Stimulated activated naive CD4-positive, alpha-beta T cell treated with Interleukin-2 at 50 U/mL for 16 hours (primary cell): ENCODE data around the gene AKAP6.

ENCODE experiments used
- DNase-seq: peaks from one replicate; lab custom pipeline; 2025; lab: John Stamatoyannopoulos, UW

The AKAP6 gene

GRCh38 chr14:32404784-32405573 lies 75.9 kb downstream of the AKAP6 start:
- no peak for DNase-seq

- DNase-seq = no peak
These were observed 76.8 kb downstream of the AKAP6 start for GRCh38 chr14:32405856-32406255.

- DNase-seq = no peak
These were observed 78.0 kb downstream of the AKAP6 start for GRCh38 chr14:32407130-32407529.

DNA sequence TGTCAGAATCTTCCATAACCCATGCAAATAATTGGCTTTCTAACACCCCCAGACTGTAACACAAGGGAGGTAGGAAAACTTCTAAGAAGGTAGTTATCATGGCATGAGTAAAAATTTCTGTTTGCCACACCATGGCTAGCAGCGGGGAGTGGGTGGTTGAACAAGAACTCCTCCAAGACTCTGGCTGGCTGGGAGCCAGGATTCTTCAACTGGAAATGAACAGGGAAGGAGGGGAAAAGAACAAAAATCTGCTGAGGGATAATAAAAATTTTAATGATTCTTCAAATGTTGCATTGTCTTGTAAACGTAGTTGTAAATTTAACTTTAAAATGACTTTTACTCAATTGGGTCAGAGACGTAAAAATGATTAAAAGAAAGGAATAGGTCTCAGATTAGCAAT lies 78.9 kb downstream of the AKAP6 start:
- DNase-seq = no peak

DNA sequence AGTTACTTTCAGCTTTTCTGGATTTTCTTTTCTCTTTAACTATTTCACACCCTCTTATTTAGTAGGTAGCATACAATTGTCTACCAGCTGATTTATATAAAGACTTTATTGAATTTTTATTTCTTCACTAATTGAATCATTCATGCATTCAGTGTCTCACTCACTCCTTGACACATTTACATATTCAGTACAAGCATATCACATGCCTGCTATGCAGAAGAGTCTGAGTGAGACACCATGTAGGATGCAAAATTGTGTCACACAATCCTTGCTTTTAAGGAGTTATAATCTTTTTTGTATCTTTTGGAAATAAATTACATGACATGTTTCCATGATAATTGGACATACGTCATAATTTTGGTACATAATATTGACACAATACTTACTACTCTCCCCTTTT lies 83.0 kb downstream of the AKAP6 start:
- DNase-seq = no peak

GRCh38 chr14:32412532-32412931 lies 83.4 kb downstream of the AKAP6 start:
- DNase-seq = no peak

DNA sequence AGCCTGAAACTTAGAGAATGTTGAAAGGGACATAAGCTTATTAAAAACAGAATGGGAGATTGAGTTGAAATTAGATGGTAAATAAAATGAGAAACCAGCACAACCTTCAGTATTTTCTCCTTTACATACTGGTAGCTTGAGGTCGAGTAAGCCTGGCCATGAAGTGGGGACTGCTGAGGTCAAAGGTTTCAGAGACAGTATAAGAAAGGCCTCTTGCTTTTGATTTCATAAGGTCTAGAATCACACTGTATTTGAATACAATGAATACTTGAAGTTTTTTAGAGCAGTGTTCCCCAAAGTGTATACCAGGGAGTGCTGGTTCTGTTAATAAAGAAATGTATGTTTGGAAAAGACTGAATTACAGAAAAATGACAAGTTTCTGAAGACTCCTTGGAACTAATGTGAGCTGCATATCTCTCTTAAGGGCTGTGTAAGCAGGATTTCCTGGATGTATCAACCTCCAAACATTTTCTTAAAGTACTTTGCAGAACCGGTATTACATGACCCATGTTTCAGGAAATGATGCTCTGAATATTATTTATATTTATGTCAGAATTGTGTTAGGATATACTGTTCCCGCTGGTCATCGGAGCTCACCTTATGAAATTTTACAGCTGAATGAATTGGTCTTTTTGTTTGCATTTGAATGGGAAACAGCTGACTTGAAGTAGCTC lies 85.0 kb downstream of the AKAP6 start:
- no peak for DNase-seq

GRCh38 chr14:32414808-32415255 lies 85.7 kb downstream of the AKAP6 start:
- no peak for DNase-seq

- DNase-seq = no peak
These were observed 89.0 kb downstream of the AKAP6 start for GRCh38 chr14:32417956-32418552.

DNA sequence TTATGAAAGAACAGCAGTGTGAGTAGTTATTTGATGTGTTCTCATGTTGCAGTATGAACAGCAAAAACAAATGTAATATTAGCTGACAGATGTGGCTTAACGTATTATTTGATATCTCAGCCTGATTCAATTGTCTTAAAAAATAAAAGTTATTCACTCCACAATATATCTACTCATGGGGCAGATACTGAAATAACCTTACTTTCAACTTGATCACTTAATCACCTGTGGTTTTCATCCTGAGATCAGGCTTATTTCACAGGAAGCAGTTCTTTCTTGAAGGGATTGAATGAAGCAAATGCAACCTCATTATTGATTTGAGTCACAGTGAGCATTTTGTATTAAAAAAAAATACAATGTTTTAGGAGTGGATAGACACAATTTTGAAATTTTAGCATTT lies 90.3 kb downstream of the AKAP6 start:
- DNase-seq = no peak

DNA sequence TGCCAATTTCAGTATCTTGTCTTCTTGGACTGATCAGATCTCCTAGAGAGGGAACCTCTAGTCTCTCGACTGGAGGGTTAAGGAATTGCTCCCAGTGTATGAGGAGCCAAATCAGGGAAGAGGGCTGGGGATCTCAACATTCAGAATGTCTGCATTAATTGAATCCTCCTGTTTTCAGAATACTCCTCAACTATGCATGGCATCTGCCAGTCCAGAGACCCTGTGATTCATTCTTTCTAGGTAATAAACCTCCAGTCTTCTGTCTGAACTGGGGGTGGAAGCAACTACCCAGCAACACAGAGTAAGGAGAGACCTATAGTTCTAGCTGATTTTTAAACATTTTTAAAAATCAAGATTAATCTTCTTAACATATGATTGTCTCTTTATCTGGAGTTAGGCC lies 92.7 kb downstream of the AKAP6 start:
- no peak for DNase-seq

- no peak for DNase-seq
These were observed 93.3 kb downstream of the AKAP6 start for GRCh38 chr14:32422440-32422839.

DNA sequence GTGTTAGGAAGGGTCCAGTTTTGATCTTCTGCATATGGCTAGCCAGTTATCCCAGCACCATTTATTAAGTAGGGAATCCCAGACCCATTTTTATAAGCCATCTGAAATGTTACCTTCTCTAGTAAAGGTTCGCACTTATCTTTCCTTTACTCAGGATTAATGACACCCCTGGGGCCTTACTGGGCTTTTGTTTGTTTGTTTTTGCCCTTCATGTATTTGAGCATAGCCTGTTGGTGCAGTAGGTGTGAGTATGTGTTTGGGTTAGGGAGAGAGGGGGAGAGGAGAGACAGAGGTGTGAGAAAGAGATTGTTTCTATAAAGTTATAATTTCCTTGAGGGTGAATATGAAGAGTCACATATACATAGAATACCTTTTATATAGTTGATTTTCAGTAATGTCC lies 96.9 kb downstream of the AKAP6 start:
- DNase-seq = no peak

DNA sequence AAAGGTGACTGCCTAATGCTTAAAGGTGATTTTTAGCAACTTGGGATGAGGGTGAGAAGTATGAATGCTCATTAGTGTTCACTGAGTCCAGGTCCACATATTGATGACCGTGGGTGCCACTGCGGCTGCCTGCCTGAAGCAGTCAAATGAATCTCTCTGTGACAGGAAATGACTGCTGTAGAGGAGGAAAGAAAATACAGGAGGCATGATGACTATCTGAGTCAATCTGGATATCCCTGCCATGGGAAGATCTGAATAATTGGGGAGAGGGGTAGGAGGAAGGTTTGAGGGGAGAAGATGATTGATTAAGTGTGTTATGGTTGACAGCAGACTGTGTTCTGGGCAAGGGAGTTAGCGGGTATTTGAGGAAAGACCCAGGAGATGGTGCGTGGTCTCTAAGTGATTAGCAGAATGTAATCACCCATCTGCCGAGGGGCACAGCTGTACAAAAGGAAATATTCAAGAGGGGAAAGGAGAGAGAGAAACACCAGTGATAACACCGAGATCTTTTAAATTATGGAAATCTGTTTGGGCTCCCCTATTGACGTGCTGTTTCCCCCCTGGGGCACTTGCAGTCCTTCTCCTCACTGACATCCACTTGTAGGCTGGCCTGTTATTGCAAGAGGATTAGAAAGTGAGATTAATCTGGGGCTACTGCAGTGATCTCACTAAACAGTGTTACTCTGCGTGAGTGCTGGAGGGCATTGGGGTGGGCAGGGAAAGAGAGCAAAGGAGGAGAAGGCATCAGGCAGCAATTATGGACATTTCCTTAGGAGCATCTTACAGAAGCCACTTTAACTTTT lies 97.7 kb downstream of the AKAP6 start:
- DNase-seq = no peak

DNA sequence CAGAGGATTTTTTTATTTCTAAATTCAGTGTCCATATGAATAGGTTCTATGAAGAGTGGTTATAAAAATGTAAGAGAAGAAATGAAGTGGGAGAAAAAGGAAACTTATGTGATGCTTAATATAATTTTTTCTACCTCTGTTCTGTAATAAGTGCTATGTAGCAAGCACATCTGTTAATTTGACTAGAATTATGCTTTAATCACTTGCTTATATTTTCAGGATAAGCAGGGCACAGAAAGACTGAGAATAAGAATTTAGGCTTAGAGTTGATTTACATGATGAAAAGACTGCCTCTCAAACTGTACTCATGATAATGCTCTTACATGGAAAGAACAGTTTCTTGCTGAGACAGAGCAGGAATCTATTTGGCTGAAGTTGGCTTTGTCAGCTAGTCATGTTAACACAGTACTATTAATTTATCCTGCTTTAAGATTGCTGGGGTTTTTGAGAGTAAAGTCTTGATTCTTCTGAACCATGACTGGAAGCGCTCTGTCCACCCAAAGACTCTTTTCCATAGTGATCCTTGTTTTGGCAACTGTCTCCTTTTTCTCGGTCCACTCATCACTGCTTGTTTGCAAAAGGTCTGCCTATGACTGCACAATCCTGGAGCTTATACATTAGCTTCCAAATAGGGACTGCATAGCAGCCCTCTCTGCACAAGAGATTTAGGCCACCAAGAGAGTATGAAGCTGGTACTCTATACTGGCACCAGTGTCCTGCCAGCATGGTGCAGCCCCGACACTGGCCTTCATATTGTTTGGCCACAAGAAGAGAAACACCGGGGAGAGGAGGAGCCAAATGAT lies 98.8 kb downstream of the AKAP6 start:
- no peak for DNase-seq

GRCh38 chr14:32428875-32429274 lies 99.8 kb downstream of the AKAP6 start:
- no peak for DNase-seq

DNA sequence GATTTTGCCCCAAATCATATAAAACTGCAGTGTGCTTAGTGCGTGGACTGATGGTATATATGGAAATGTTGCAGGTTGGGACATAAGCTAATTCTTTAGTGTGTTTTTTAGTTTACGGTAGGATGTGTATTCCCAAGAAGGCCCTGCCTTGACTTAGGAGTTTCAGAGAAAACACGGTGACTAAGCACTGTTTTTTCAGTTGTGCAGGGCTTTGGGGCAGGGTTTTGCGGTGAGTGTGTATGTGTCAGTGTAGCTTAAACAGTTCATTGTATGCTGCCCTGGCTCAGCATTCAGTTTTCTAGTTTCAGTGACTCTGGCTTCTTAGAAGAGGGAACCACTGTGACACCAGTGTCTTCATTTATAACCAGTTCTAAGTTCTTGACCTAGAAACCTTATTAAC lies 101.2 kb downstream of the AKAP6 start:
- no peak for DNase-seq

DNA sequence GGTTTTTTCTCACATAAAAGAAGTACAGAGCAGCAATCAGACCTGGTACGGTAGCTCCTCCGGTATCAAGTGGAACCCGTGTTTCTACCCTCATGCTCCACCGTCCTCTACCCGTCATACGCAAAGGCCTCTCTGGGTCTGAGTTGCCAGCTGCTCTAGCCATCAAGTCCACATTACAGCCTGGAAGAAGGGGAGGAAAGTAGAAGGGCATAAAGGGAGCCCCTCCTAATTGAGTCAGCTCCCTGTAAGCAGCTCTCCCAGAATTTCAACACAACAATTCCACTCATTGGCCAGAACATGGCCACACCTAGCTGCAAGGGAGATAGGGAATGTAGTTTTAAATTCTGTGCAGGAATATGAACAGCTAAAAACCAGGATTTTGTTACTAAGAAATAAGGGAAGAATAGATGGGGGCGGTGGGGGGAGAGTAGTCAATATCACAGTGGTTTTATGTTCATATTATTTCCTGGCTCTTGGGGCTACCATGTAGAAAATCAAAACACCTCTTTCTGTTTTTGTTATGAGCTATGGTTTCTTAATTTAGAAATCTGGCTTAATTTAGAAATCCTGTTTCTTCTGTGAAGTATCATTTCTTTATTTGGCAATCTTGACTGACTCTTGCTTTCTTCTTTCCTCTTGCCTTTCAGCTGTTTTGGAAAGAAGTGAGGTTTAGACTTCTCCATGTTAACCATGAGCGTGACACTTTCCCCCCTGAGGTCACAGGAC lies 103.9 kb downstream of the AKAP6 start:
- no peak for DNase-seq

DNA sequence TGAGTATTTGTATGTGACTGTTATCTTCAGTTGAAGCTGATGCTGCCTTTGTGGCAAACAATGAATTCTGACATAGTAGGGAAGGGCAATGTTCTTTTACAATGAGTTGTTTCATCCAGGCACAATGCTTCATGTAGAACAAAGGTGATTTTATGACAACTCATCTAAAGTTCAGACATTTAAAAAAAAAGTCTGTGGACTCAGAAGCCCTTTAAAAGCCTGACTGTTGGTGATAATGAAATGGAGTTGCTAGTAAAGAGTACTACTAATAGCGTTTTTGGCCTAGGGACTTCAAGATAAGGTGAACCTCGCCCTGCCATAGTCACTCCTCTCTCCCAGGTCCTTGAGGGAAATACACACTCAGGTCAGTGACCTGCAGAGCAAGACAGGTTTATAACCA lies 105.1 kb downstream of the AKAP6 start:
- no peak for DNase-seq

DNA sequence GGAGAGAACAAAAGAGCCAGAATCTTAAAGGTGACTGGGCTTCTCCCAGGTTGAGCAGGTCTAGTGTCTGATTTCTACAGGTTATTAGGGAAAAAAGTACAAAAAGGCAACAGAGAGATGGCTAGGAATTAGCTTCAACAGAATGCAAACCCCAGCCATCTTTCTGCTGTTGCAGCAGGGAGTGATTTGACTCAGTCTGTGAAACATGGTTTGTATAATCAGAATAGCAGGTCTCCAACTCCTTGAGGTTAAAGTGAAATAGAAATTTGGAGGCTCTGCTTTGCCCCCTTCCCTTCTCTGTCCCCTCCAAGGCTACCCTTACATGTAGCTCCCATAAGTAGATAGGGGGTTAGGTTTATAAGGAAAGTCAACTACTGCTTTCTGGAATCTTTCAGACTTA lies 105.8 kb downstream of the AKAP6 start:
- no peak for DNase-seq

DNA sequence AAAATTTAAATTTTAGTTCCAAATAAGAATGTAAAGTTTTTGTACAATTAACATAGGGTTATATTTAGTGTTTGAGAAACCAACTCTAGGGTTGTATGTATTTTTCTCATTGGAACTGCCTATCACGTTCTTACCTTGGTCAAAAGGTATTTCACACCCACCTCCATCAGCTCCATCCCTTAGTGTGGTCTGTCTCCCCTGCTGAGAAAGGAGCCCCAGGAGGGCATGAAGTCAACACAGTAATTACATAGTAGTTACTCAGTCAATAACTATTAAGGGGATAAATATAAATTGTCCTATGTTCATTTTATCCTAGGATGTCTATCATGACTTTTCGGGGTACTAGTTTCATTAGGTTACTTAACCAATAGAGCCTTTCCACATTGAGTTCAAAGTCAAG lies 106.3 kb downstream of the AKAP6 start:
- no peak for DNase-seq
